ENCODE measurements around the gene LAMA3.
A peak's percentile ranks its signal among the peaks of the same experiment; 100 is the strongest.

Gene LAMA3

DNA sequence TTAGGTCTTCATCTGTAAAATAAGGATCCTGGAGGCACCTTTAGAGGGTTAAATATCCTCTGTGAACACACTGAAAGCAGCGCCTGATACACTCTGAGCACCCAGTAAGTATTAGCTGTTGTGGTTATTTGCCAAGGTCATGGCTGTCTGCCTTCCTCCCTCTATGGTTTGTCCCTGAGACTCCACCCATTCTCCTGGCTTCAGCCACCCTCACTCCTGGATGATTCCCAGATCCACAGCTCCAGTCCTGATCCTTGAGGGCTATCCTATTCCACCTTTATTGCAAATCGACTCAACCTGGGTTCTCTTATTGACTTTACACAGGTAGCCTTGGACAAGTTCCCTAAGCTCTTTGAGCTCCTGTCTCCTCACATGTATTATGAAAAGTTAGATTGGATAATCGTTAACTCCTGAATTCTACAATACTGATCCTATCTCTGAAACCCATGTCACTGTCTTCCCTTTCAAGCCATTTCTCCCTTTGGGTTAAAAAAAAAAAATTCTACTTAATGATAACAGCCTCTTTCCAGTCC, 162.3 kb downstream of the LAMA3 start:
- DNase-seq (ENCODE audit: low spot score), result no peak

DNA sequence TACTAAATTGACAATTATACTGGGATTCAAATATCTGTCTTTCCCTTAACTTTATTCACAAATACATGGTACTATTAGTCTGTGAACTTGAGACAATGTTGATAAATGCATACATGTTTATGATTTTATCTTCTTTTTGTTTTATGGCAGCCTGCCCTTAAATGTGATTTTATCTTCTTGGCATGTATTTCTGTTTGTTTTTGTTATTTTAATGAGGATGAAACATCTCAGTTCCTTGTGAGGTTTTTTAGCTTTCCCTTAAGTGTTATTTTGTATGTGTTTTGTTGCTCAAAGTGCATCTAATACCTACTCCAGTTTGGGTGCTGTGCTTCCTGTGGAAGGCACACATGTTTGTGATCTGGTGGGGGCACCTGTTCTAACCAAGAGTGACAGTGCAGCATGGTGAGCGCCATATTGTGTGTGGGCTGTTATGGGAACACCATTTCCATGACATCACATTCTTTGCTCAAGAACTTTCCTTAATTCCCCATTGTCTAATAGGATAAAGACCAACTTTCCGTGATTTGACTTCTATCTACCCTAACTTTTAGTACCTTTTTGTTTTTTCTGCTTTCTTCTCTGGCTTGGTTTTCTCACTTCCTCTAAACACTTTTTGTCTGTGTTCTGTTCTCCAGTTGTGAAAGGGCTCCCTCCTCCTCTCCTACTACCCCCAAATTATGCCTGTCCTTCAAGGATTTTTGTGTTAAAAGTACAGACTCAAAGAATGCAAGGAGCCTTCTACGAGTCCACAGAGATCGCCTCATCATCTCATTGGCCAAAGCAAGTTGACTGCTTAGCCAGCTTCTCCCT, 163.2 kb downstream of the LAMA3 start:
- DNase-seq (ENCODE audit: low spot score), result no peak

DNA sequence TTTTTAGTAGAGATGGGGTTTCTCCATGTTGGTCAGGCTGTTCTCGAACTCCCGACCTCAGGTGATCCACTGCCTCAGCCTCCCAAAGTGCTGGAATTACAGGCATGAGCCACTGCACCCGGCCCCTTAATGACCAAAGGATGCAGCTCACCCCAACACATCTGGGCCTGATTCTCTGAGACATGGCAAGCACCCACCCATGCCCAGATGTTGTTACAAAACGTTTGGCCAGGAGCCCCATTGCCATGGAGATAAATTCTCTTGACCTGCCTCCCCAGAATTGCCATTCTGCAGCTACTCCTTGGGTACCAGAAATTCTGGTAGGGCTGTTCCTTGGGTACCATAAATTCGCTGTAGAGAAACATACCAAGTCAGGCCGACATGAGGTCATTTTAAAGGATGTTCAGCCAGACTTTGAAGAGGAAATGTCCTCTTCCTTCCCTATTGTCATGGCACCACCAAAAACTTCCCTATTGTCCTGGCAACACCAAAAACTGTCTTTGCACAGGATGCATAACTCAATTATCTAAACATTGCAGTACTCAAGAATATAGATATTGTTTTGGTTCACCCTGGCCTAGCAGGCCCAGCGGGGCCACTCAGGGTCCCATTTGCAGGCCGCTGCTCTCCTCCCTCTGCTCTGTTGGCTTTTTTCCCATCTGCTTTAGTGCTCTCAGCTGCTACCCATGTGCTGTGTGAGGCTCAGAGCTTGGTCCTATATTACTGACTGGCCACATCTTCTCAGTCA, 164.4 kb downstream of the LAMA3 start:
- no peak for DNase-seq (ENCODE audit: low spot score)

DNA sequence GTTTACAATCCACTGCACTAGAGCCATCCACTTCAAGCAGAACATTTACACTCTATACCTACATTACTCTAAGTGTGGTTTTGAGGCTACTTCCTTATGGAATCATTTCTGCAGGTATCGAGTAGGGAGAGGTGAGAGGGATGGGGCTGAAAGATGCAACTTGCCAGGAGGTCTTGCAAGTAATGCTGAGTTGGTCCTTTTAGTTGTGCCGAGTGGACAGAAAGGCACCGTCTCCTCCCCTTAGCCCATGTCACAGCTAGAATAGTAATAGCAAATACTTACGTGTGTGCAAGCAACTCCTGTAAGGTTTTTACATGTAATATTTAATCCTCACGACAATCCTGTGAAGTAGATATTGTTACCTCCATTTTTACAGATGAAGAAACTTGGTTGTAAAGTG, 166.5 kb downstream of the LAMA3 start:
- DNase-seq (ENCODE audit: low spot score), result no peak

DNA sequence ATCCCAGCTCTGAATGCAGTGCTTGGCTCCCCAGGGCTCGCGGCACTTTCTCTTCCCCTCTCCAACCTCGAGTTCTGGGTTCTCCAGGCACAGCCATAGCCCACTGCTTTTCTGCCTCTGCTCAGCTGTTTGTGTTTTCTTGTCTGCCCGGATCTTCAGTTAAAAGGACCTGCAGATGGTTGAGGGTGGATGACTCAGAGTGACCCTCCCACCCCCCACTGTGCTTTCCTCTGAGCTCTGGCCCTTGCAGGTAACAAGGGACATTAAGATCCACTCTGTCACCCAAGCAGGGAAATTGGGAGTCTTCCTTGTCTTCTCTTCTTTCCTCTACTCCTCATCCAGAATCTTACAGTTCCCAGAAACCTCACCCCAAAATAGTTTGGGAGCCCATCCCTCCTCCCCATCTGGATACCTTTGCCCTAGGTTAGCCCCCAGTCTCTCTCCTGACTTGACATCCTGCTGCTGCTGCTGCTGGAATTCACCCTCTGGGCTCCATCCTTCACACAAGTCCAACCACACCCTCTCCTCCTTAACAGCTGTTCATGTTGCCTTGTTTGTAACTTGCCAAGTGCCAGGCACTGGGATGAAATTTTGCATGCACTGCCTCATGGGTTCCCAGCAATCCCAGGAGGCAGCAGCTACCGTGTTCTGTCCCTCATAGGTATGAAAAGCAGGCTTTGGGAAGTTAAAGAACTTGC, 167.4 kb downstream of the LAMA3 start:
- DNase-seq (ENCODE audit: low spot score), result no peak

DNA sequence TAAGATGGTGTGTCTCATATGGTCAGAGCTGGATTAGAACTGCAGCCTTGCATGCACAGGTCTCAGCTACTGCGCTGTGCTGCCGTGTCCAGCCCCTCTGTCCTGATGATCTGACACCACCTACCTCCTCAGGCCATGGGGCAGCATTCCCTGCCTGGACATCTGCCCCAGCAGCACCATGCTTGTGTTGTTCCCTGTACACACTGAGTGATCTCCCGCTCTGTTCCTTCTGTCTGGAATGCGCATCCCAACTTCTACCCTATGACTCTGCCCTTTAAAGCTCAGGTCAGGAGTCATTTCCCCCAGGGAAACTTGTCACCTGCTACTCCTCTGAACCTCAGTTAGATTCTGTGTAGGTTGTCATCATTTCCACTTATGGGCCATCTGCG, 167.9 kb downstream of the LAMA3 start:
- DNase-seq (ENCODE audit: low spot score), result no peak

DNA sequence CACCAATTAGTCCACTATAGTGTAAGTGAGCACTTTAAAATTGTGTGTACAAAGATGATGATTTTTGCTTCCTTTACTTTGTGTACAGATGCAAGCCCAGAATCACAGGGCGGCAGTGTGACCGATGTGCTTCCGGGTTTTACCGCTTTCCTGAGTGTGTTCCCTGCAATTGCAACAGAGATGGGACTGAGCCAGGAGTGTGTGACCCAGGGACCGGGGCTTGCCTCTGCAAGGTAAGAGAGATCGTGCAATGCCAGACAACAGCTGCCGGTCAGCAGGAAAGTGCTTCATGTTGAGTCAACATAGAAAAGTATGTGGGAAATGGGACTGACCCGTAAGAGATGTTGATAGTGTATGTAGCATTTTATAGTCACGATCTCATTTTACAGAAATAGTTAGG, 168.5 kb downstream of the LAMA3 start:
- DNase-seq (ENCODE audit: low spot score), result no peak

DNA sequence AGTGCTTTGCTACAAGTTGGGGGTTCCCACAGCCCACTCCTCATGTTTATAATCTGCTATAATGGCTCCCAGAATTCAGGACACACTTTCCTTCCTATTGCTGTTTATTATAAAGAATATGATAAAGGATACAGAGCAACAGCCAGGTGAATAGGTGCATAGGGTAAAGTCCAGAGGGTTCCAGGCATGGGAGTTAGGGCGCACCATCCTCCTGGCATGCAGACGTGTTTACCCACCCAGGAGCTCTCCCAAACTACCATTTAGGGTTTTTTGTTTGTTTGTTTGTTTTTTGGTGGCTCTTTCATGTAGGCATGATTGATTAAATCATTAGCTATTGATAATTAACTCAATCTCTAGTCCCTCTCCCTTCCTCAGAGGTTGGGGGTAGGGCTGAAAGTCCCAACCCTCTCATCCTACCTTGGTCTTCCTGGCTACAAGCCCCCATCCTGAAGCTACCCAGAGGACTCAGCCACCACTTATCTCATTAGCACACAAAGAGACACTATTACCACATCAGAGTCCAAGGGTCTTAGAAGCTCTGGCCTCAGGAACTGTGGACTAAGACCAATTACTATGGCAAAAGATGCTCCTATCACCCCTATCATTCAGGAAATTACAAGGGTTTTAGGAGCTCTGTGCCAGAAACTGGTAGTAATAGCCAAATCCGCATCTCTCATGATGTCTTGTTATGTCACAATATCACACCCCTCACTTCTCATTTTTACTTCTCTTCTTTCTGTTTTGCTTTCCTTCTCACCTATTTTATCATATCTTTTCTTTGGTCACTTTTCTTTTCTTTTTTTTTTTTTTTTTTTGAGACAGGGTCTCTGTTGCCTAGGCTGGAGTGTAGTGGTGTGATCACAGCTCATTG, 170.4 kb downstream of the LAMA3 start:
- DNase-seq (ENCODE audit: low spot score), result no peak

DNA sequence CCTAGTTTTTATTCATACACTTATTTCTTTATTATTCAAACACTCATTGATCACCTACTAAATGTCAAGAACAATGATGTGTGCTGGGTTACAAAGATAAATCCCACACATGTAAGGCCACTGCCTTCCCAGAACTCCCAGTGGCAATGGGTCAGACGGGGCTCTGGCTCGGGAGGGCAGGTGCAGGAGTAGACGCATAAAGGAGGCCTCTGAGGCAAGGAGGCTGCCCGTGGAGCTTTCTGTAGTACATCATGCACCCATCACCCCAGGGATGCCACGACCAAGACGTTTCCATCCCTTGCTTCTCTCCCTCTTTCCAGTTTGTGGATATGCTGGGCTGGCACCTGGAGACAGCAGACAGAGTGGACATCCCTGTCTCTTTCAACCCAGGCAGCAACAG, 172.1 kb downstream of the LAMA3 start:
- DNase-seq (ENCODE audit: low spot score), result no peak

DNA sequence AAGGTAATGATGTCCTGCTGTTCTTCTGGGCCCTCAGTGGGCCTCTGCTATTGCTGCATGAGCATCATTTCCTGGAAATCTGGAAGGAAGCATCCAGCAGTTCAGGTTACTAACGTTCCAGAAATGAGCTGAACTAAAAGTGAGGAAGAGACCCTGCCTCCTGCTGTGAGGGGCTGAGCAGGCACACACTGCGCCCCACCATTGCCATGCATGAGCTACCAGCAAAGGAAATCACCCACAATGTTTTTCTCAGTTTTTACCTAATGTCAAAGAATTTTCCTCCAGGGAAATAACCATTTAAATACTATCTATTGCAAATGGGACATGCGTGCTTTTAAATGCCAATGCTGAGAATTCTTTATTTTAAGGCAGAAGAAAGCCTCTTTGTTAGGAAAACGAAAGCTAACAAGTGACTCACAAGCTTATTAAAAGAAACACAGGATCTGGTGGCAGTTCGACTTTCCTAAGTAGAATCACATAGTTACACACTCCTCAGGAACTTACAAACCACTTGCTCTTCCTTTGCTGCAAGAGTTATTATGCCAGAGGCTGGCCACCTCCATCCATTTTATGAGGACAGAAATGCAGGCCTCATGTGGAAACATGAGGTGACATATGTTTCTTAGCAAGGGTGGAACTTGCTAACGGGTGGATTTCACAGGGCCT, 172.7 kb downstream of the LAMA3 start:
- DNase-seq (ENCODE audit: low spot score), result peak; percentile 88

DNA sequence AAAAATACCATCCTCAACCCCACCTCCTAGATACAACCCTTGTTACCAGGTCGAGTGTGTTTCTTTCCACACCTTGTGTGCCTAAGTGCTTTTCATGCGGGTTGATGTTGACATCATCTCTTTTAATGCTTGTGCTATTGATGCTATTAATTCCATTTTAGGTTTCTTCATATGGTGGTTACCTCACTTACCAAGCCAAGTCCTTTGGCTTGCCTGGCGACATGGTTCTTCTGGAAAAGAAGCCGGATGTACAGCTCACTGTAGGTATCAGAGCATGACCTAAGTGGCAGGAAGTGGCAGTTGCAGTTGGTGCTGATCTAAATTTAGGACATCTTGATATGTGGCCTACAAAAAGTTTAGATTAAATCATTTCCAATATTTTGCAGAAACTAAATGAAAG, 175.4 kb downstream of the LAMA3 start:
- DNase-seq (ENCODE audit: low spot score), result no peak

DNA sequence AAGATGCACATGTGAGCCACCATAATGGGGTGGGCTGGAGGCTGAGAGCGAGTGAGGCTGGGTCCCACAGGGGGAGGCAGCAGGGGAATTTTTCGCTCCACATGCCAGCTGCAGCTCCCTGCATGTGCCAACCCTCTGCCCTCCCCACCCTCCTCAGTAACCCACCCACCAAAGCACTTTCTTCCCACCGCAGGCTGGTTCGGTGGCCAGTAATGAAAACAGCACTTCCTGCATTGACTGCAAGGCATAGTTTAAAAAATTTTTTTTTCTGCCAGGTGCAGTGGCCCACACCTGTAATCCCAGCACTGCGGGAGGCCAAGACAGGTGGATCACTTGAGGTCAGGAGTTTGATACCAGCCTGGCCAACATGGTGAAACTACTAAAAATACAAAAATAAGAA, 177.8 kb downstream of the LAMA3 start:
- no peak for DNase-seq (ENCODE audit: low spot score)

DNA sequence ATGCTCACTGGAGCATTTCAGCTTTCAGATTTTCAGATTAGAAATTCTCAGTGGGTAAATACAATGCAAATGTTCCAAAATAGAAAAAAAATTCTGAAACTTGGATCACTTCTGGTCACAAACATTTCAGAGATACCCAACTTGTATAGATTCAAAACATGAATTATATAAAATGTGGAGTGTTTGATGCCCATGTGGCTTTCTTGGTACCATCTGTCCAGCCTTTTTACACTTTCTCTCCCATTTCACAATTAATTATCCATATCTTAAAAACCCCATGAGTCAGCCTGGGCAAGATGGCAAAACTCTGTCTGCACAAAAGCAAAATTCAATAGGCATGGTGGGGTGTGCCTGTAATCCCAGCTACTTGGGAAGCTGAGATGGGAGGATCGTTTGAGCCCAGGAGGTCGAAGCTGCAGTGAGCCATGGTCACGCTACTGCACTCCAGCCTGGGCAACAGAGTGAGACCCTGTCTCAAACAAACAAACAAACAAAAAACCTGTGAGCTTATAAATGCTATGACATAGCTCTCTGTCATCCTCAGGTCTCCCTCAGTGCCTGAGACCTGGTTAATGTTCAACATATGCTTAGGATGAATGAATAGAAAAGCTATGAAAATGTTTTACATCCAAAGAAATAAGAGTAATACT, 179.0 kb downstream of the LAMA3 start:
- no peak for DNase-seq (ENCODE audit: low spot score)

DNA sequence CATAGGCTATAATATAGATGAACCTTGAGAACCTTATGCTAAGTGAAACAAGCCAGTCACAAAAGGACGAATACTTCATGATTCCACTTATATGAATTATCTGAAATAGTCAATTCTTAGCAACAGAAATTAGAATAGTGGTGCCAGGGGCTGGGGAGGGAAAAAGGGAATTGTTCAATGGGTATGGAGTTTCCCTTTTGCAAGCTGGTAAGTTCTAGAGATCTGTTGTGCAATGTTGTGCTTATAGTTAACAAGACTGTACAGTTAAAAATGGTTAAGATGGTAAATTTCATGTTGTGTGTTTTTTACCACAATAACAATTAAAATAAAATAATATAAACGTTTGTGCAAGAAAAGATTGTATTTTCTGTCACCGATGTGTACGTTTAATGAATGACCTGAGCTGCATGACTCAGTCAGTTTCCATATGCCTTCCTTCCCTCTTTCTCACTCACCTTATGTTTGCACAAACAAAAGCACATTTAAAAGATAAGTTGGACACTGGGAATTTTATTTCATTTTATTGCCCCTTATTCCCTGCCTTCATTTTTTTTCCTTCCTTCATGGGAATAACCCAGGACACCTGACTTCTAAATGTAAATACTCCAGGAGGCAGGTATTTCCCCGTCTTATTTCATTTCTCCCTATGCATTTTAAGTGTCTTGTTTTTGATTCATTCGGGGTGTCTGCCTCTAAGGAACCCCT, 181.6 kb downstream of the LAMA3 start:
- no peak for DNase-seq (ENCODE audit: low spot score)

DNA sequence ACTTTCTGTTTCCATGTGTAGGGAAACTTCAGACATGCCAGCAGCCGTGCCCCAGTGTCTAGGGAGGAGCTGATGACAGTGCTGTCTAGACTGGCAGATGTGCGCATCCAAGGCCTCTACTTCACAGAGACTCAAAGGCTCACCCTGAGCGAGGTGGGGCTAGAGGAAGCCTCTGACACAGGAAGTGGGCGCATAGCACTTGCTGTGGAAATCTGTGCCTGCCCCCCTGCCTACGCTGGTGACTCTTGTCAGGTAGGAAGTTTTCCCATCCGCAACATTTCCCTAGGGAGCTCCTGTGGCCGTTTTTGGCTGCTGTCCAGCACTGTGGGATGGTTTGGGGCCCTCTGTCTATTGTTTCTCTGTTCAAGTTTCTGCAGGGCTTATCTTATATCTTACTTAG, 182.2 kb downstream of the LAMA3 start:
- no peak for DNase-seq (ENCODE audit: low spot score)

DNA sequence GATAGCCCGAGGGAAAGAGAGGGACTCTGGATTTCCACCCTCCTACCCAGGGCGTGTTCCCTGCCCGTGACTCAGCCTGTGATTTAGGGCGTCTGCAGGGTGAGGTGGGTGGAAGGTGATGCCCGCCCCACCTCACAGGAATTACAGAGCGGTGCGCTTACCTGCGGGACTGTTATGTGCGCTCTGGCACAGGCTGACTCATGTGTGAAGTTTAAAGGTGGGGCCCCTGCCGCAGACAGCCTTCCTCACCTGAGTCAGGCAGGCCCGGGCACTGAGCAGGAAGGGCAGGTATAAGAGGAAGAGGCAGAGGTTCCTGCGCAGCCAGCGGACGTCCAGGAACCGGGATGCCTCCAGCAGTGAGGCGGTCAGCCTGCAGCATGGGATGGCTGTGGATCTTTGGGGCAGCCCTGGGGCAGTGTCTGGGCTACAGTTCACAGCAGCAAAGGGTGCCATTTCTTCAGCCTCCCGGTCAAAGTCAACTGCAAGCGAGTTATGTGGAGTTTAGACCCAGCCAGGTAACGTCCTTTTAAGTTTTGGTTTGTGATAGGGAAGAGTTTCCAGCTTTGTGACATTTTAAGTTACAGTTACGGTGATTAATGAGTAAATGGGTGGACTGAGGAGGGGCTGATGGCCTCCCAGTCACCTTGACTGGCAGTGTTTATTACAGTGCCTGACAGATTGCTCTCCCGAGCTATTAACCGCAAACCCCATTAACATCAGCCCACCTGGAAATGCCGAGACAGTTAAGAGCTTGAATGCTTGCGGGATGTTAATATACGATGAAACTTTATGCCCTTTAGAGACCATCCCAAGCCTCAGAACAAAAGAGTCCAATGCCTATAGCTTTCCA, 183.7 kb downstream of the LAMA3 start:
- no peak for DNase-seq (ENCODE audit: low spot score)

DNA sequence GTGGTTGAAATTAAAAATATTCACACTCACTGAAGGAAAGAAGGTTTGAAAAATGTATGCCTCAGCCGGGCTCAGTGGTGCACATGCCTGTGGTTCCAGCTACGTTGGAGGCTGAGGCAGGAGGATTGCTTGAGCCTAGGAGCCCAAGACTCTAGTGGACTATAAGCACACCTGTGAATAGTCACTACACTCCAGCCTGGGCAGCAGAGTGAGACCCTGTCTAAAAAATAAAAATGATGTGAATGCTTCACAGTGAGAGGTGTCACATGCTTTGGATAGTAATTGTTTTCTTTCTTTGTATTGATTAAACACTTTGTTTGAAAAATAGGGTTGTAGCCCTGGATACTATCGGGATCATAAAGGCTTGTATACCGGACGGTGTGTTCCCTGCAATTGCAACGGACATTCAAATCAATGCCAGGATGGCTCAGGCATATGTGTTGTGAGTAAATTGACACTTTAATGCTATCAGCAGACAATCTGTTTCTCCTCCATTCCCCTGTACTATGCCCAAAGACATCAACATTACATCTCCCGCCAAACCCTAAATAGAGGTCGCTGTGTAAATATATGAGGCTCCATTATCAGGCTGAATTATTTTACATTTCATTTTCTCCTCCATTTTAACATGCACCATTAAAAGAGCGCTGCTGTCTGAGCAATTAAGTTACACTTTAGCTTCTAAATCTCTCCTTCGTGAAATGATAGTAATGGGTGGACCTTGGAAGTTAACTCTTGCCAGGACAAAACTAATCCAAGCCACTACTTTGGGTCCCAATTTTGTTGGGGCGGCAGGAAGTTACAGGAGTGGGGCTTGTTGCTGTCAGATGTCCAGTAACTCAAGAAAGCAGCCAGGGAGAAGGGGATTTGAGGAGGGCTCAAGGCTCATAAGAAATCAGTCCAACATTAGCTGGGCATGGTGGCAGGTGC, 187.0 kb downstream of the LAMA3 start:
- DNase-seq (ENCODE audit: low spot score), result no peak

DNA sequence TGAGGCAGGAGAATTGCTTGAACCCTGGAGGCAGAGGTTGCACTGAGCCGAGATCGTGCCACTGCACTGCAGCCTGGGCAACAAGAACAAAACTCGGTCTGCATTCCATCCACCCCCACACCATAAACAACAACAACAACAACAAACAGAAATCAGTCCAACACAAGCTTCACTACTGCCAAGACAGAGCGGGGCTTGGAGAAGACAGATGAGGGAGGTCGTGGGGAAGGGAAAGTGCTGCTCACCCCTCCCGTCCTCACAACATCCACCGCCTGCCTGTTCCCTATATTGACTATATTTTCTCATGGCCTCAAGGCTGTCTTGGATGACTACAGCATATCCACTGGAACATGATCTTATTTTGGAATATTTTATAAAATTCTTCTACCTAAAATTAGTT, 187.7 kb downstream of the LAMA3 start:
- no peak for DNase-seq (ENCODE audit: low spot score)

All from AG20443 (cell line).